Esophagus squamous epithelium (tissue), 4 donors: ENCODE data around the gene UGT2A3.

Source experiments
- CTCF ChIP-seq, 6 experiments: fragments of 450-650 bp in 4 of 6; fragments of 200-600 bp in 2 of 6; sonication (generic) in 2 of 6; IDR thresholded peaks; one replicate each; pipeline ENCODE4 v1.5.1; 2016 to 2019; ENCODE audit warnings: antibody characterized with exemption in 6 of 6, mild to moderate bottlenecking in 4 of 6, moderate library complexity in 4 of 6
- POLR2A ChIP-seq, 4 donors: fragments of 450-650 bp; IDR thresholded peaks; one replicate each; pipeline ENCODE4 v1.6.1; 2017; ENCODE audit warnings: antibody characterized with exemption in 4 of 4, mild to moderate bottlenecking in 4 of 4, moderate library complexity in 3 of 4

- TF ChIP-seq POLR2A (IDR thresholded peaks at IDR 0.05) = no peak
- no peak for TF ChIP-seq CTCF (IDR thresholded peaks at IDR 0.05)
Observed at GRCh38 chr4:68951806-68952585, 392 bp upstream of the UGT2A3 start.
